NCI-H128 (cell line): ENCODE data around the gene NPTN.
"Not testable (repeated sequence)": the region's sequence is repeated elsewhere in the genome, so short reads cannot be mapped to it uniquely, and the experiment has no call there.

ENCODE experiments used
- DNase-seq: peaks from one replicate; lab custom pipeline; 2025; ENCODE audit not compliant: unreplicated experiment; lab: John Stamatoyannopoulos, UW

The NPTN gene

GRCh38 chr15:73601451-73602445 lies 31.4 kb downstream of the NPTN start:
- no peak for DNase-seq

GRCh38 chr15:73600413-73601335 lies 32.5 kb downstream of the NPTN start:
- no peak for DNase-seq

- DNase-seq = no peak
These were observed 33.3 kb downstream of the NPTN start for GRCh38 chr15:73599934-73600333.

GRCh38 chr15:73598530-73599160 lies 34.5 kb downstream of the NPTN start:
- DNase-seq = no peak

GRCh38 chr15:73597036-73597638 lies 36.1 kb downstream of the NPTN start:
- no peak for DNase-seq

- DNase-seq = no peak
These were observed 37.0 kb downstream of the NPTN start for GRCh38 chr15:73596174-73596573.

- DNase-seq = no peak
These were observed 39.1 kb downstream of the NPTN start for GRCh38 chr15:73594109-73594508.

- peak; percentile 33 for DNase-seq
These were observed 39.7 kb downstream of the NPTN start for GRCh38 chr15:73593304-73594074.

- DNase-seq = no peak
These were observed 42.9 kb downstream of the NPTN start for GRCh38 chr15:73590263-73590662.

- DNase-seq = no peak
These were observed 43.4 kb downstream of the NPTN start for GRCh38 chr15:73589766-73590165.

GRCh38 chr15:73585871-73586654 lies 47.1 kb downstream of the NPTN start:
- DNase-seq = no peak

GRCh38 chr15:73584699-73585420 lies 48.3 kb downstream of the NPTN start:
- DNase-seq = no peak

GRCh38 chr15:73583544-73583943 lies 49.6 kb downstream of the NPTN start:
- DNase-seq = no peak

GRCh38 chr15:73582851-73583379 lies 50.3 kb downstream of the NPTN start:
- no peak for DNase-seq

- DNase-seq = no peak
These were observed 55.2 kb downstream of the NPTN start for GRCh38 chr15:73578026-73578425.

GRCh38 chr15:73577593-73577992 lies 55.6 kb downstream of the NPTN start:
- DNase-seq = not testable (repeated sequence)

GRCh38 chr15:73575636-73576247 lies 57.4 kb downstream of the NPTN start:
- DNase-seq = no peak

- no peak for DNase-seq
These were observed 59.6 kb downstream of the NPTN start for GRCh38 chr15:73573572-73573971.
